Lower leg skin (tissue), 3 donors: ENCODE measurements around the gene NFATC2.

Source experiments
- CTCF ChIP-seq, 3 donors: fragments of 450-650 bp; IDR thresholded peaks; one replicate each; pipeline ENCODE4 v1.5.1; 2016; ENCODE audit warnings: antibody characterized with exemption in 3 of 3, mild to moderate bottlenecking in 3 of 3, moderate library complexity in 2 of 3
- POLR2A ChIP-seq, 2 donors: fragments of 450-650 bp; IDR thresholded peaks; one replicate each; pipeline ENCODE4 v1.6.1; 2016 to 2017; ENCODE audit warnings: antibody characterized with exemption in 2 of 2, mild to moderate bottlenecking in 1 of 2, moderate library complexity in 1 of 2

GRCh38 chr20:51423290-51423667, 119.2 kb downstream of the NFATC2 start:
- TF ChIP-seq CTCF (IDR thresholded peaks at IDR 0.05) (no peak), POLR2A (IDR thresholded peaks at IDR 0.05) (no peak)
